MM.1S (cell line): ENCODE data around the gene TPD52L2.

Source experiments
- CTCF ChIP-seq: fragments of 300-600 bp; sonication (generic); IDR thresholded peaks from 2 replicates; pipeline ENCODE4 v1.5.1; 2016; ENCODE audit warnings: antibody characterized with exemption, low read length, mixed read lengths
- EZH2 ChIP-seq: fragments of 300-600 bp; sonication (generic); optimal IDR thresholded peaks from 2 replicates; pipeline ENCODE3; 2017; ENCODE audit warnings: low read depth, mild to moderate bottlenecking, antibody characterized with exemption, low read length, mixed read lengths
- EZH2phosphoT487 ChIP-seq: fragments of 300-600 bp; sonication (generic); IDR thresholded peaks from 2 replicates; pipeline ENCODE4 v1.6.1; 2018; ENCODE audit warnings: antibody characterized with exemption, low read length

- TF ChIP-seq EZH2 (no peak), CTCF (no peak), EZH2phosphoT487 (no peak)
Measured at GRCh38 chr20:63837479-63837878, 27.6 kb upstream of the TPD52L2 start.
